T-helper 1 cell (primary cell): ENCODE measurements around the gene ERFE.
"Not testable (repeated sequence)": the region's sequence is repeated elsewhere in the genome, so short reads cannot be mapped to it uniquely, and the experiment has no call there.

Experiments
- DNase-seq, 5 donors: peaks; one replicate each; pipeline ENCODE4 v3.0.0-alpha.2; 2012 to 2020
- total RNA-seq, 4 donors: gene quantifications; one replicate each; lab custom pipeline; 2026; lab: John Stamatoyannopoulos, UW

Gene ERFE, protein sequence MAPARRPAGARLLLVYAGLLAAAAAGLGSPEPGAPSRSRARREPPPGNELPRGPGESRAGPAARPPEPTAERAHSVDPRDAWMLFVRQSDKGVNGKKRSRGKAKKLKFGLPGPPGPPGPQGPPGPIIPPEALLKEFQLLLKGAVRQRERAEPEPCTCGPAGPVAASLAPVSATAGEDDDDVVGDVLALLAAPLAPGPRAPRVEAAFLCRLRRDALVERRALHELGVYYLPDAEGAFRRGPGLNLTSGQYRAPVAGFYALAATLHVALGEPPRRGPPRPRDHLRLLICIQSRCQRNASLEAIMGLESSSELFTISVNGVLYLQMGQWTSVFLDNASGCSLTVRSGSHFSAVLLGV
- 0 reads per million in 4 donors for total RNA-seq

DNA sequence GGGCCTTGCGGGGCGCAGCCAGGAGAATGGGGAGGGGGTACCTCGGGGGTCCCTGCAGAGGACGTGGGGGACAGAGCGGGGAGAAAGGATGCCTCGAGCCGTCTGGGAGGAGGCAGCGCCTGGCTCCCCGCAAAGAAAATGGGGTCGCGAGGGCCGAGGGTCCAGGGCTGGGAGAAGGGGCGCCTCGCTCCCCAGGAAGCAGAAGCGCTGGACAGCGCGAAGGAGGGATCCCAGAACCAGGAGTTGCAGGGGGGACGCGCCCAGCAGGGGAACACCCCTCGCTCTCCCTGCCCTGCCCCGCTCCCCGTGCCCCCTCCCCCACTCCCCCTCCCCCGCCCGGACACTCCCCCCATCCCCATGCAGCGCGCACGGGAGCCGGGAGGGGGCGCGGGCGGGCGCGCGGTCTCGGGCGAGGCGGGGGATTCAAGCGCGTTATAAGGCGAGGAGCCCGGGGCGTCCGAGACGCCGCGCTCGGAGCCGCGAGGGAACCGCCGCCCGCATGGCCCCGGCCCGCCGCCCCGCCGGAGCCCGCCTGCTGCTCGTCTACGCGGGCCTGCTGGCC lies at the start of gene ERFE:
TSS of gene ERFE (plus strand) at position 462 of the 562 bp plus-strand sequence. CDS start at position 500, 38 bp downstream.
- DNase-seq, result peak in 3 of 5 donors; percentile 13 to 35 (median 34)

DNA sequence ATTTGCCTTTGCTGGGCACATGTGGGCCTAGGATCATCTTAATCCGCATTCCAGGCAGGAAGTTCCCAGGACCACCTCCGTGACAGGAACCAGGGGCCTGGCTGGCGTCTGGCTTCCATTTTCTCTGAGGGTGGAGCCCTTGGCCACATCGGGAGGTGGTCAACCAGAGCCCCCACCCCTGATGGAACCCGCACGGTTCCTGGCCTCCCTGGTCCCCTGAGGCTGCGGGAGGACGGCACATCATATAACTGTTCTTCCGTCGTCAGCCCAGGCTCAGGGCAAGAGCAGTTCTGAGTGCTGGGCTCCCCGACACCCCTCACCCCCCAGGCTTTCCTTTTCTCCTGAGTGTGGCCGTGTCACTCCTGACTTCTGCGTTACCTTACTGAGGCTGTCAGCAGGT lies 45.2 kb upstream of the ERFE start:
- no peak for DNase-seq

DNA sequence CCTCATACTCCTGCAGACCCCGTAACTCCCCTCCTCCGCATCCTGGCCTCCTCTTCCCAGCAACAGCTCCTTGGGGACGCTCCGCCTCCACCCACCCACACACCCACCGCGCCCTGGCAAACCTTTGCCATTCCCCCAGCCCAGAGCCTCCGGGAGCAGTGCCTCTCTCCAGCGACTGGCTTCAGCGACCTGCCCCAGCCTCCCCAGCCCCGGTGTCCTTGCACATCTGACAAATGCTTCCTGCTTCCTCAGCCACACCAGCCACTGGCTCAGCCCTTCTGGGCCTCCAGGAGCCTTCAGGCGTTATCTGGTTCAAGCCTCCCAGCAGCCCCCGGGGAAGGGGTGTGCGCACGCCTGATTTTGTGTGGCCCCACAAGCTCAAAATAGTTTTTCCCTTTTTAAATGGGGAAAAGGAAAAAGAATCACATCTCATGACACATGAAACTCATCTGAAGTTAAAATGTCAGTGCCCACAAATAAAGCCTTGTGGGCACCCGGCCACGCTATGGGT lies 44.4 kb upstream of the ERFE start:
- peak in 1 of 5 donors; percentile 2 for DNase-seq

DNA sequence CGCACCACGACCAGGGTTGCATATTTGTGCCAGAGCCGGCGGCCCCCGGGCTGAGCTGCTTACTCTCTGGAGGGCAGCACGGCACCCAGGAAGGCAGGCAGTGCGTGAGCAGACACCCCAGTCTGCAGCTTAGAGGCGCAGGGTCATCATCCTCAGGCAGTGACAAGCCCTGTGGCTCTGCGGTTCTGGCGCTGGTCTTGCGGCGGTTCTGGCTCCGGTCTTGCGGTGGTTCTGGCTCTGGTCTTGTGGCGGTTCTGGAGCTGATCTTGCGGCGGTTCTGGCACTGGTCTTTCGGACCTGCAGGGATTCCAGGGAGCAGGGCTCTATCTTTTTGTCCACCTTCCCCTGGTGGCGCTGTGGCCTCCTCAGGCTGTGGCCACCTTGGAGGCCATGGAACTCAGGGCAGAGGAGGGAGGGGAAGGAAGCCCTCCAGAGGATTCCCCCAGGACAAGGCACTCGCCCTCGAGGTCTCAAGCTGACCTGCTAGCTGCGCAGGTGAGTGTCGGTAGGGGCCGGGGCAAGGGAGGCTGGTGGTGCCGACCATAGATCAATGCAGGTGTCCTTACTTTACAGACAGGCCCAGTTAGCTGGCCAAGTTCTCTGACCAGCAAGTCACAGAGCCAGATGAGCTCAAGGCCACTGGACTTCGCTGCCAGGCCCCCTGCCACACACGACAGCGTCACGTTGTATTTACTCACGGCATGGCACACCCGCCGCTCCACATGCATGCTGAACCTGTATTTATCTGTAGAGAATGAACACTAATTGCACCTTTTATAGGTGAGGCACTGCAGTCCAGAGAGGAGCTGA lies 43.7 kb upstream of the ERFE start:
- DNase-seq, result peak in 1 of 5 donors; percentile 3

DNA sequence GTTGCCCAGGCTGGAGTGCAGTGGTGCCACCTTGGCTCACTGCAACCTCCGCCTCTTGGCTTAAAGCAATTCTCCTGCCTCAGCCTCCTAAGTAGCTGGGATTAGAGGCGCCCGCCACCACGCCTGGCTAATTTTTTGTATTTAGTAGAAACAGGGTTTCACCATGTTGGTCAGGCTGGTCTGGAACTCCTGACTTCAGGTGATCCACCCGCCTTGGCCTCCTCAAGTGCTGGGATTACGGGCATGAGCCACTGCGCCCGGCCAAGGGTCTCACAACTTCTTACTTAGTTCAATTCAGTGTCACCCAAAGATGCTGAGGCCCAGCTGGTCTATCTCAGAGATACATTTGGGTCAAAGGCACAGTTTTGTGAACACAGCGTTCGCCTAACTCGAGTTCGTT lies 43.1 kb upstream of the ERFE start:
- not testable (repeated sequence) for DNase-seq

DNA sequence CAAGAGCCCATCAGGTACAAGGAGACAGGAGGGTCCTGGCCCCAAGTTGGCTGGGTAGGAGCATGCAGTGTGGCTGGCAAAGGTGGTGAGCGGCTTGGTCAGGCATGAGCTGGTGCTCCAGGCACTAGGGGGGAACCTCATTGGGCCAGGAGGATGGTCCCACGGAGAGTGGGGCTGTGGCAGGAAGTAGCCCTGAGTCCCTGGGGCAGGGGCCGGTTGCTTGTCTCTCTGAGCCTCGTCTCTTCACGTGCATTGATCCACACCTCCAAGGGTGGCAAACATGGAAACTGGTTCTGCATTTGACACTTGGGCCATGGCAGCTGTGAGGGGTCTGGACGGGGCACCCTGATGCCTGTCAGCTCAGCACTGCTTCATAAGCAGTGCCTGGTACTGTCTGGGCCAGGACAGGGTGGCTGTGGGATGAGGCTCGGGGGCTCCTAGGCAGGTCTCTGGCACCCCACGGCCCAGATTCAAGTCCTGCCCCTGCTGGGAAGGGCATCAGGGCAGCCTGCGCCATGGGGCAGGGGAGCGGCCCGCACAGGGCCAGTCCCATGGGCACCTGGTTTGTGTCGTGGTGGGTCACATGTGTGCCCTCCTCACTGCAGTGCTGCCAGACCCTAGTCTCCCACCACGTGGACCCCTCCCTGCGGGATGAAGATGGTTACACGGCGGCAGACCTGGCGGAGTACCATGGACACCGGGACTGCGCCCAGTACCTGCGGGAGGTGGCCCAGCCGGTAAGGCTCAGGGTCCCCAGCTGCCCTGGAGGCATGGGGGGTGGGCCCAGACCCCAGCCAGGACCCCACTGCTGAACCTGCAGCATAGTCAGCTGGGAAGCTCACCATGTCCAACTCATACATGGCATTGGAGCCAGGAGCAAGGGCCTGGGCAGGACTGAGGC lies 42.2 kb upstream of the ERFE start:
- peak in 1 of 5 donors; percentile 3 for DNase-seq

- no peak for DNase-seq
Measured at GRCh38 chr2:238117199-238118154, 41.3 kb upstream of the ERFE start.

GRCh38 chr2:238119756-238120462 lies 38.9 kb upstream of the ERFE start:
- DNase-seq, result peak in 1 of 5 donors; percentile 4

GRCh38 chr2:238120463-238121298 lies 38.1 kb upstream of the ERFE start:
- peak in 1 of 5 donors; percentile 5 for DNase-seq

DNA sequence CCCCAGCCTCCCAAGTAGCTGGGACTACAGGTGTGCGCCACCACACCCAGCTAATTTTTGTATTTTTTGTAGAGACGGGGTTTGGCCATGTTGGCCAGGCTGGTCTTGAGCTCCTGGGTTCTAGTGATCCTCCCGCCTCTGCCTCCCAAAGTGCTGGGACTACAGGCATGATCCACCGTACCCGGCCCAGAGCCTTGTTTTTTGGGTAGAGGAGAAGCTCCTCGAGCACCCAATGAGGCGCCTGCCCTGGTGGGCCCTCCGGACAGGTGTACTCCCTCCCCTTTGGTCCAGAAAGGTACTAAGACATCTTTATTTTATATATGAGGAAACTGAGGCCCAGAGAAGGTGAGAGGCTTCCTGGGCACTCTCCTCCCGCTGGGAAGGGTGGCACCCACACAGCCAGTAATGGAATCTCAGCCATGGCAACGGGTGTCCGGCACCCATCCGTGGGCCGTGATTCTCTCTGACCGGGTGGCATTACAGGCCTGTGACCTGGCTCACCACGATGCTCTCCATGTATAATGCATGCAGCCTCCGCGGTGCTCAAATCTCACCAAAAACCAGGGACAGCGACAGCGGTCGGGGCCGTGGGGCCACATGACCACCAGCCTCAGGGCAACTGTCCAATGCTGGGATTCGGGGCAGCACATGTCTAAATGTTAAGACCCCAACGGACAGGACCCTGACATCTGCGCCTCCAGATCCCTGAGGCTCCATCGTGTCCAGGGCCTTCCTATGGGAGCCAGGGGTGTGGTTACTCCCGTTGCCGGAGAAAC lies 37.1 kb upstream of the ERFE start:
- DNase-seq, result peak in 1 of 5 donors; percentile 3

- DNase-seq, result peak in 1 of 5 donors; percentile 3
Measured at GRCh38 chr2:238122287-238123217, 36.2 kb upstream of the ERFE start.

DNA sequence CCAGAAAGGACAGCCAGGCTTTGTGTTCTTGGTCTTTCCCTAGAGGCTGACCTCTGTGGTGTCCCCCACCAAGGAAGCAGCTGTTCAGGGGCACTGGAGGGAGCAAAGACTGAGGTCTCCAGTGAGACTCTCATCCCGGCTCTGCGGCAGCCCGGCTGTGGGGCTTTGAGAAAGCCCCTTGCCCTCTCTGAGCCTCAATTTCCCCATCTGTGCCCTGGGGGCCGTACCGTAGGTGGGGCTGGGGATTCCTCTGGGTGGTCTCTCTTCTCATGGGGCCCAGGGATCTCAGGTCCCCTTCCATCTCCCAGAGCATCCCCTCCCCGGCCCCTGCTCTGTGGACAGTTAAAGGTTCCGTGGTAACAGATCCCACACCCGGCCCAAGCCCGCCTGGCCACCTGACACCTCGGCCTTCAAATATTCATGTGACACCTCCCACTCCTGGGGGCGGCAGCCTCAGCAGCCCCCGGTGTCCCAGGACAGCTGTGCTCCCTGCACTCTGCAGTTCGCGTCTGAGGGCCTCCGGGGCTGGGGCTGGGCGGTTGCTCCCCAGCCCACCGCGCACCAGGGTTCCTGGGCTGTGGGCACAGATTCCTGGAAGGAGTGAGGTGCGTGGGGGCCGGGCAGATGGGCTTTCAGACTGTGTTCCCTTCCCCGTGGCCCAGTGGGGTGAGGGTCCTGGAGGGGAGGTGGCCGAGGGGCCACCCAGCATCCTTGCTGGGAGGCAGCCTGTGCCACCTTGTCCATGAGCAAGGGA lies 35.4 kb upstream of the ERFE start:
- peak in 1 of 5 donors; percentile 3 for DNase-seq

DNA sequence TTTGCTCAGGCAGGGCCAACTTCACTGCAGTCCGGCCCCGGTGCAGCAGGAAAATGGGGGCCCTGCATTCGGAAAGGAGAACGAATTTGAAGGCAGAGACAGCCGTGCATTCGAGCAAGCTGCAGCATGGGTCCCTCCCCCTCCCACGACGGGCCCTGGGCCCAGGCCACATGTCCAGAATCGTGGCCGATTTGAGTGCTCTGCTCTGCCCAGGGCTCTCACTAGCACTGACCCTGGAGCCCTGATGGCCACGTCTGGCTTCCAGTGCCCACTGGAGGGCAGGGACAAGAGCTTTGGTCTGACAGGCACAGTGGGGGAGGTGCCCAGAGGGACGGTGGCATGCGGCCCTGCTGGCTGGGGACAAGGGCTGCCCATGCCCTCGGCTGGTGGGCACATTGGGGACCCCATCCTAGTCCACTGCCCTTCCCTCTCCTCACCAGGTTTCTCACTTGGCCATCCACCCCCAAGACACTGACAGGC lies 34.7 kb upstream of the ERFE start:
- peak in 1 of 5 donors; percentile 3 for DNase-seq

- DNase-seq, result no peak
Measured at GRCh38 chr2:238124488-238125126, 34.2 kb upstream of the ERFE start.

DNA sequence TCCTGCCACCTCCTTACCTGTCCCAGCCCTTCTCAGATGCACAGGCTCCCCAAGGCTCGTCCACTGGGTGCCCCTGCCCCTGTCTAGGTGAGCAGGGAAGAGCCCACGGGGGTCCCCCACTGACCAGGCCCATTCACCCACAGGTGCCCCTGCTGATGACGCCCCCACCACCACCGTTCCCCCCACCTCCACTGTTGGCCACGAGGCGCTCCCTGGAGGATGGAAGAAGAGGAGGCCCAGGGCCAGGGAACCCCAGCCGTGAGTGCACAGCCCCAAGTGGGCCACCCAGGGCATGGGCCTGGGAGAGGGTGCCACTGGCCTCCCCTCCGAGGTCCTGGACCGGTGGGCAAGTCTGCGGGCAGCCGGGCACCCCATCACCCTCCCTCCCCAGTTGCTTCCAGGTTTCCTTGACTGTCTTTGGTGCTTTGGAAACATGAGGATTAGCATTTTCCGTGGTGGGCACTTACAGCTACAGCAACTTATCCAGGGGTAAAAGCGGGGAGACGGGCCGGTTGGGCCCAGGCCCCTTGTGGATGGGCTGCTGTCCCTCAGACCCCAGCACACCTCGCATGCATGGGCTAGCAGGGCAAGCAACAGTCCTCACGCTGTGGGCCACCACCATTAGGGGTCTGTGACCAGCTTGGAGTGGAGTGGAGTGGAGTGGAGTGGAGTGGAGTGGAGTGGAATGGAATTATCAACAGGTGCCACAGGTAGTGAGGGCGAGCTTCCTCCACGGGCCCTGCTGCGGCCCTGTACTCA lies 33.5 kb upstream of the ERFE start:
- peak in 1 of 5 donors; percentile 4 for DNase-seq
